Measurements from ENCODE around the gene ARMC3.
"Not testable (repeated sequence)": the region's sequence is repeated elsewhere in the genome, so short reads cannot be mapped to it uniquely, and the experiment has no call there.

Gene ARMC3

DNA sequence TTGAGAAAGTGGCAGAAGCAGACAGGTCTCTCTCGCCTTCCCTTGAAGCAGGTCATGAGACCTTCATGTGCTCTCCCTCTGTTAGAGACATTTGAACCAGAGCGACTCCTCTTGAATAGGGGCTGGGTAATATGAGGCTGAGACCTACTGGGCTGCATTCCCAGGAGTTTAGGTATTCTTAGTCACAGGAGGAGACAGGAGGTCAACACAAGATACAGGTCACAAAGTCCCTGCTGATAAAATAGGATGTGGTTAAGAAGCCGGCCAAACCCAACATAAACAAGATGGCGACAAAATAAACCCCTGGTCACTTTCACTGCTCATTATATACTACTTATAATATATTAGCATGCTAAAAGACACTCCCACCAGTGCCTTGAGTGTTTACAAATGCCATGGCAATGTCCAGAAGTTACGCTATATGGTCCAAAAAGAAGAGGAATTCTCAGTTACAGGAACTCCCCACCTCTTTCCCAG is 124.0 kb downstream of the ARMC3 start:
- DNase-seq = no peak

GRCh38 chr10:23053036-23053435 is 125.2 kb downstream of the ARMC3 start:
- no peak for DNase-seq

- DNase-seq = no peak
Measured at GRCh38 chr10:23055424-23056185, 127.8 kb downstream of the ARMC3 start.

DNA sequence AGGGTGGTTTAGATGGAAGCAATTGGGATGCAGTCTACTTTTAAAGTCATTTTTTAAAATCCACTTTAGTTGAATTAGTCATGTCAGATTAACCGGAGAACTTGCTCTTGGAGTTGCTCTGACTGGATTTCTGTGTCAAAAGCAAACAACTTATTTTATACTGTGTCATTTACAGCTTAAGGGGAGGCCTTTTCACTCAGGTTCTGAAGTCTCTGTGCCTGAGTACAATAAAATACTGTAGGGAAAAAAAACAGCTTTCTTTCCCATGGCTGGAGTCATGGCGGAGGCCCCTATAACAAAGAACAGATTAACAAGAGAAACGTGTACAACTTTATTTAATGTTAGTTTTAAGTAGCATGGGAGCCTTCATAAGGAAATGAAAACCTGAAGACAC is 128.3 kb downstream of the ARMC3 start:
- DNase-seq = no peak

- no peak for DNase-seq
Measured at GRCh38 chr10:23058366-23058765, 130.5 kb downstream of the ARMC3 start.

GRCh38 chr10:23060918-23061317 is 133.1 kb downstream of the ARMC3 start:
- DNase-seq = no peak

- no peak for DNase-seq
Measured at GRCh38 chr10:23063045-23063972, 135.5 kb downstream of the ARMC3 start.

GRCh38 chr10:23063973-23064812 is 136.3 kb downstream of the ARMC3 start:
- DNase-seq = no peak

- not testable (repeated sequence) for DNase-seq
Measured at GRCh38 chr10:23064813-23065114, 136.9 kb downstream of the ARMC3 start.

GRCh38 chr10:23065181-23065948 is 137.5 kb downstream of the ARMC3 start:
- DNase-seq = no peak

- DNase-seq = no peak
Measured at GRCh38 chr10:23067337-23067736, 139.5 kb downstream of the ARMC3 start.

- DNase-seq = peak; percentile 67
Measured at GRCh38 chr10:23067939-23068775, 140.3 kb downstream of the ARMC3 start.

GRCh38 chr10:23069019-23069815 is 141.4 kb downstream of the ARMC3 start:
- DNase-seq = no peak

DNA sequence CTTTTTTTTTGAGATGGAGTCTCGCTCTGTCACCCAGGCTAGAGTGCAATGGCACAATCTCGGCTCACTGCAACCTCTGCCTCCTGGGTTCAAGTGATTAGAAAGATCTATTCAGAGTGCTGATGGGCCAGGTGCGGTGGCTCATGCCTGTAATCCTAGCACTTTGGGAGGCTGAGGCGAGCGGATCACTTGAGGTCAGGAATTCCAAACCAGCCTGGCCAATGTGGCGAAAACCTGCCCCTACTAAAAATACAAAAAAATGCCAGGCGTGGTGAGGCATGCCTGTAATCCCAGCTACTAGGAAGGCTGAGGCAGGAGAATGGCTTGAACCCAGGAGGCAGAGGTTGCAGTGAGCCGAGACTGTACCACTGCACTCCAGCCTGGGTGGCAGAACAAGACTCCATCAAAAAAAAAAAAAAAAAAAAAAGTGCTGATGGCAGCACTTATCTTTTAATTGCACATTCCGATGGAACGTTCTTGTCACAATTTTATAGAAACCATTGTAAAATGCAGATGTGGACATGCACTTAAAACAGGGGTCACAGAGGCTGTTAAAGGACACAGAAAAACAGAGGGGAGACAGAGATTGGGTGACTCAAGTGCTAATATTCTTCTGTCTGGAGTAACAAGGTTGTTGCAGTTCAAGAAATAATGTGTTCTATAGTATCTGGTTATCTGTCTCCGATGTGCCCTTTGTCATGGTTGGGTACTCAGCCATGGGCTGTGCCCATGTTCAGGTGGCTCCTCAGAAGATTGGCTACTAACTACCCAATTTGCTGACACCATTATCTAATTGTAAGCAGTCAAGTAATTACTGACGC is 142.4 kb downstream of the ARMC3 start:
- not testable (repeated sequence) for DNase-seq

DNA sequence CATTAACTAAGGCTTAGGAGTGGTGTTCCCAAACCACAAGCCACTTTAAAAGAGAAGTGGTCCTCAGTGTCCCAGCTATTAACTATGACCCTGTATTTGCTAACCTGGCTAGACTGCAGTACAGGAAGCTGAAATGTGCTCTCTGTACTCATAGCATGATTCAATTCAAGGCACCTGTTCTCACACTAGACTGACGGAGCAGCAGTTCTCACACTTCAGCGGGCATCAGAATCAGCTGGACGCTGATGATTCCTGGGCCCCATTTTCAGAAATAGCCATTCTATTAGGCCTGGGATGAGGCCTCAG is 143.0 kb downstream of the ARMC3 start:
- no peak for DNase-seq

DNA sequence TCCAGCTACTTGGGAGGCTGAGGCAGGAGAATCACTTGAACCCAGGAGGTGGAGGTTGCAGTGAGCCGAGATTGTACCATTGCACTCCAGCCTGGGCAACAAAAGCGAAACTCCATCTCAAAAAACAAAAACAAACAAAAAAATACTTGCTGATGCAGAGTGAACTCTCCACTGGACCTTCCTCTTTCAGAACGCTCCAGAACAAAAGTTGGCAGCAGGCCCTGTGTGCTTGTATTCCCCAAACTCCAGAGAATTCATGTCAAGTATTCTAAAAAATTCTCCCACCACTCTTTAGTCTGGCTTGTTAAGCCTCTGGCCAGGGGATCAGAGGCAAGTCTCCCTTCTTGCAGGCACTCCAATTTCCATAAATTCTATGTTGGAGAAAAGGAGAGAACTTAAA is 144.7 kb downstream of the ARMC3 start:
- DNase-seq = not testable (repeated sequence)

- no peak for DNase-seq
Measured at GRCh38 chr10:23073527-23073926, 145.7 kb downstream of the ARMC3 start.

- DNase-seq = no peak
Measured at GRCh38 chr10:23075672-23076071, 147.8 kb downstream of the ARMC3 start.

DNA sequence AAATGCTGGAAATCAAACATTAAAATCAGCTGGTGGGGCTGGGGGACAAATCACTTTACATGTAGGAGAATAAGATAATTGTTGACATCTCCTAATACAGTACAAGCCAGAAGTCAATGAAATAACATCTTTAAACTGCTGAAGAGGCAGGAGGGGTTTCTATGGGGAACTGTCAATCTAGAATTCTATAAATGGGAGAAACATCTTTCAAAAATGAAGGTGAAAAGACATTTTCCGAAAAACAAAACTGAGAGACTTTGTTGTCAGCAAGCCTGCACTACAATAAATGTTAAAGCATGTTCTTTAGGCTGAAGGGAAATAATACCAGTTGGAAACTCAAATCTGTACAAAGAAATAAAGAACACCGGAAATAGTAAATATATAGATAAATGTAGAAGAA is 150.3 kb downstream of the ARMC3 start:
- DNase-seq = no peak

GRCh38 chr10:23079700-23080099 is 151.8 kb downstream of the ARMC3 start:
- no peak for DNase-seq
